Urinary bladder (tissue), 4 donors: ENCODE results near the gene SYCP2. TPM values are rescaled to one million over a fixed set of nuclear protein-coding genes. Genes with fewer than 3 reads are reported as not detected.
"Not testable (repeated sequence)": the region's sequence is repeated elsewhere in the genome, so short reads cannot be mapped to it uniquely, and the experiment has no call there.

Source experiments
- DNase-seq: peaks from one replicate; pipeline ENCODE4 v3.0.0-alpha.2; 2015; ENCODE audit errors: extremely low spot score
- H3K27ac ChIP-seq: one replicate; pipeline ENCODE4 v1.5.1; 2013; ENCODE audit warnings: low read depth, mild to moderate bottlenecking, moderate library complexity
- H3K36me3 ChIP-seq: one replicate; pipeline ENCODE4 v1.6.1; 2013; ENCODE audit warnings: mild to moderate bottlenecking, moderate library complexity; ENCODE audit not compliant: insufficient read depth
- H3K4me1 ChIP-seq: one replicate; pipeline ENCODE4 v1.6.1; 2013; ENCODE audit warnings: mild to moderate bottlenecking, moderate library complexity; ENCODE audit not compliant: insufficient read depth
- H3K4me3 ChIP-seq: one replicate; pipeline ENCODE4 v1.5.1; 2013; ENCODE audit warnings: low read depth, low read length
- WGBS: extraction: QIAGEN DNeasy Blood & Tissue Kit; methylation state at CpG from one replicate; pipeline ENCODE4 v1.1.7; 2013; 5-methylcytosine and 5-hydroxymethylcytosine counted together
- polyA plus RNA-seq: library from polyadenylated mRNA; stranded (reverse); fragments of 200-250 nt; gene quantifications from one replicate; pipeline ENCODE4 v1.2.3, GENCODE V29; 2013
- total RNA-seq: library from RNA; depleted of rRNA; stranded (reverse); fragments of >200 nt; gene quantifications from one replicate; pipeline ENCODE4 v1.2.3, GENCODE V29; 2014
- donor health status: healthy with polysubstance abuse.
- donor health status: healthy.

The SYCP2 gene
- total and polyA plus RNA-seq, 2 donors, result 1.2 to 6.7 TPM

DNA sequence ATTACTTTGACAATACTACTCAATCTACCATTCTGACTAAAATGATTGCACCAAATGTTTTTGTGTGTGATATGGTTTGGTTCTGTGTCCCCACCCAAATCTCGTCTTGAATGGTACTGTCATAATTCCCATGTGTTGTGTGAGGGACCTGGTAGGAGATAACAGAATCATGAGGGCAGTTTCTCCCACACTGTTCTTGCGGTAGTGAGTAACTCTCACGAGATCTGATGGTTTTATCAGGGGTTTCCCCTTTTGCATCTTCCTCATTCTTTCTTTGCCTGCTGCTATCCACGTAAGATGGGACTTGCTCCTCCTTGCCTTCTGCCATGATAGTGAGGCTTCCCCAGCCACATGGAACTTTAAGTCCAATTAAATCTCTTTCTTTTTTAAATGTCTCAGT lies 20.8 kb downstream of the SYCP2 start:
- H3K4me1 ChIP-seq, result no peaks in the 10 kb centered on the region
- H3K4me3 ChIP-seq, result no peak overlapping the region
- no peak overlapping the region for H3K27ac ChIP-seq
- 57% methylated on average over 4 of the region's 4 CpGs for WGBS
- DNase-seq, result no peak
- no peaks in the 10 kb centered on the region for H3K36me3 ChIP-seq

DNA sequence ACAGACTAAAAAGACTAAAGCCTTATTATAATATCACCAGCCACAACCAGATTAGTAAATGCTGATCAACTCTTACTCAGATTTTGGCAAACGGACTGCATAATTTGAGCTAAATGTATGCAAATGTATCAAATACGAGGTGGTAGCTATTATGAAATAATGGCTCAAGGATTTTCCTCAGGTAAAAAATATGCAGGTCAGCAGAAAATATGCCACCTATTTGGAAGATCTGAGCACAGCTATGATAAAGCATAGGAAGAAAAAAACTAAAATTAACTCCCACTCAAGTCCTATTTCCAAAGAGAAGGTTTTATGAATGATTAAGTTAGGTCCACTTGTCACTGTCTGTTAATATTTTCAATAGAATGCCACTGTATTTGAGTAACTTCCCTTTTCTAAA lies 22.4 kb downstream of the SYCP2 start:
- no peak overlapping the region for H3K4me3 ChIP-seq
- H3K4me1 ChIP-seq, result no peaks in the 10 kb centered on the region
- 82% methylated on average over 2 of the region's 2 CpGs for WGBS
- H3K27ac ChIP-seq, result no peak overlapping the region
- no peaks in the 10 kb centered on the region for H3K36me3 ChIP-seq
- no peak for DNase-seq

DNA sequence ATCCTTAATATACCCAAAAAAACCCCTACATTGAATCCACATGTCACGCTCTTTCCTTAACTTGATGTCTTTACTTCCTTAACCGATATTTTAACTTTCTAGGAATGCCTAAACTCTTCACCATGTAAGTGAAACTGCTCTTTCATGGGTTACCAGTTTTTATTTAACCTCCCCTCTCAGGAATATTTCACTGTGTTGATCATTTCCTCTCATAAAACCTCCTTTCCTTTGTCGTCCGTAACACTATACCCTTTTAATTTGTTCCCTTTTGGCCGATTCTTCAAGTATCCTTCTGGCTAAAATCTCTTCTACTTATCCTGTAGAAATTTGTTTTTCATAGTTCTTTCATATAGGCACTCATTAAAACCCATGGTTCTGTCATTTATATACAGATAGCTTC lies 24.6 kb downstream of the SYCP2 start:
- 65% methylated on average over 5 of the region's 5 CpGs for WGBS
- Histone ChIP-seq H3K4me1 (no peaks in the 10 kb centered on the region), H3K27ac (no peak overlapping the region), H3K4me3 (no peak overlapping the region), H3K36me3 (no peaks in the 10 kb centered on the region)
- no peak for DNase-seq

DNA sequence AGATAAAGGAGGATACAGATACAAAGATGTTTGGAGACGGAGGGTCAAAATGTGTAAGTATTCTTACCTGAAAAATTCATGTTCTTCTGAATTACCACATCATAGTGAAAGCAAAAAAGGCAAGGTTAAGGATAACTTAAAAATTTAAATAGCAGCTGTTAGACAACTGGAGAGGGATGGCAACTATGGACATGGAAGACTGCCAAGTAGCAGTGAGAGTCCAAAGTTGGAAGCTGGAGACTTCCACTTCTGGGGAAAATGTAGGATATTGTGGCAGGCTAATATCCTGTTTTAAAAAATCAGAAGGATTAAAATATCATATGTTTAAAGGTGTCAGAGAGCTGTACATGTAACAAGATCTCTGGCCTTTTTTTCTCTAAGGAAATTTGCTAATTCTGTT lies 29.8 kb downstream of the SYCP2 start:
- 68% methylated on average over 1 of the region's 1 CpG for WGBS
- DNase-seq, result no peak
- no peaks in the 10 kb centered on the region for H3K4me1 ChIP-seq
- H3K36me3 ChIP-seq, result no peaks in the 10 kb centered on the region
- no peak overlapping the region for H3K27ac ChIP-seq
- no peak overlapping the region for H3K4me3 ChIP-seq

DNA sequence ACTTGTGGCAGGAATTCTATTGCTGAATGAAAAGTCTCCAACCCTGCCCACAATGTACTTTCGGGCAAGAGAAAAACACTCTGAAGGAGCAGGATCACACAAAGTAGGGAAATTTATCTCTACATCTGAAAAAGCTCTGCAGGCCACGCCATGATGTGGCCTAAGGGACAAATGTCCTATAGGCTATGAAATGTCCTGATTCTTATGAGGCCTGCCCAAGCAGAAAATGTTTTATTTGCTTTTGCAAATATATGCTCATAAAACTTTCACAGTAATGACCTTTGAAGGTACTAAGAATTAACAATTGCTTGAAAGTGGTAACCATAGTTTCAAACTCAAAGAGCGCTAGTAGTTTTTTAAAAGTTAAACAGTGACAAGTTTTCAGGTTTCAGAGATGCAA lies 31.0 kb downstream of the SYCP2 start:
- H3K27ac ChIP-seq, result no peak overlapping the region
- no peak for DNase-seq
- H3K4me1 ChIP-seq, result no peaks in the 10 kb centered on the region
- H3K4me3 ChIP-seq, result no peak overlapping the region
- no peaks in the 10 kb centered on the region for H3K36me3 ChIP-seq
- WGBS, result 79% methylated on average over 3 of the region's 3 CpGs

DNA sequence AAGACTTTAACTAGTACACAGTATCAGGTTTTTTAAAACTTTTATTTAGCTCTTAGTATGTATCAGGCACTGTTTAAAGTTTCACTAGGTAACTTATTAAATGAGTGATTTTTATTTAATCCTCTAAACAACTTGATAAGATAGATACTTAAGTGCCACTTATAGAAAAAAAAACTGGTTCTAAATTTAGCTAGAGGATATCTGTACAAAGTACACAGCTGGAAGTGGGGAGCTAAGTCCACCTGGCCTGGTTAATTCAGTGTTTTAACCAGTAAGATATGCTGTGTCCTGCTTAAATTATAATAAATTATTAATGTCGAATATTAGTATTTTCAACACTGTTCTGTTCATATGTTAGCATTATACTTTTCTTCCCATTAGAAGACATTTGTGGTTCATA lies 37.5 kb downstream of the SYCP2 start:
- Histone ChIP-seq H3K36me3 (no peaks in the 10 kb centered on the region), H3K4me3 (no peak overlapping the region), H3K4me1 (no peaks in the 10 kb centered on the region), H3K27ac (no peak overlapping the region)
- WGBS, result 91% methylated on average over 1 of the region's 1 CpG
- DNase-seq, result no peak

DNA sequence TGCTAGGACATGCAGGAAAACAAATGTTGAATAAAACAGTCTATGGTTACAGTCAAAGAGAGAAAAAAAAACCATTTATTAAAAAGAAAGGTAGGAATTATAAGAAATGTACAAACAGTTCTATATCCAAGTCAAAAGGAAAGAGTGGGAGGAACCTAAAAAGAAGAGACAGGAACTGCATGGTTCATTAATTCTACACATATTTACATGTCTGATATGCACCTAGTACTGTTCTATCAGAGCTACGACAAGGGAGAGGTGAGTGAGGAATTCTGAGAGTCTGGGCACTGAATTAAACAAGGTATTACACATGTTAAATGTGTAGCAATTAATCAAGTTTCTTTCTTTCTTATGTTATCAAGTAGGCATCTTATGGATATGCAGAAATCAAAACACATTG lies 41.9 kb downstream of the SYCP2 start:
- DNase-seq, result no peak
- no peak overlapping the region for H3K27ac ChIP-seq
- H3K4me3 ChIP-seq, result no peak overlapping the region
- no peaks in the 10 kb centered on the region for H3K36me3 ChIP-seq
- H3K4me1 ChIP-seq, result no peaks in the 10 kb centered on the region
- WGBS, result 85% methylated on average over 1 of the region's 1 CpG

DNA sequence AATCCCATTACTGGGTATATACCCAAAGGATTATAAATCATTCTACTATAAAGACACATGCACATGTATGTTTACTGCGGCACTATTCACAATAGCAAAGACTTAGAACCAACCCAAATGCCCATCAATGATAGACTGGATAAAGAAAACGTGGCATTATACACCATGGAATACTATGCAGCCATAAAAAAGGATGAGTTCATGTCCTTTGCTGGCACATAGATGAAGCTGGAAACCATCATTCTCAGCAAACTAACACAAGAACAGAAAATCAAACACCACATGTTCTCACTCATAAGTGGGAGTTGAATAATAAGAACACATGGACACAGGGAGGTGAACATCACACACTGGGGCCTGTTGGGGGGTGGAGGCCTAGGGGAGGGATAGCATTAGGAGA lies 43.4 kb downstream of the SYCP2 start:
- not testable (repeated sequence) for H3K4me1 ChIP-seq, H3K36me3 ChIP-seq, H3K27ac ChIP-seq, DNase-seq, H3K4me3 ChIP-seq
- 82% methylated on average over 2 of the region's 2 CpGs for WGBS

DNA sequence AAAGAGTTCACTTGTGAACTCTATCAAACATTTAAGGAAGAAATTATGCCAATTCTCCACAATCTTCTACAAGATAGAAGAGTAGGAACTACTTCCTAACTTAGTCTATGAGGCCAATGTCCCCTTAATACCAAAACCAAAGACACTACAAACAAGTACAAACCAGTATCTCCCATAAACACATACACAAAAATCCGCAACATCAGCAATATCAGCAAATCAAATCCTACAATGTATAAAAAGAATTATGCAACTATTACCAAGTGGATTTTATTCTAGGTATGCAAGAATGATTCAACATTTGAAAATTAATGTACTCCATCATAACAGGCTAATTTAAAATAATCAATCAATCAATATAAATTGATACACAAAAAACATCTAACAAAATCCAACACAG lies 45.4 kb downstream of the SYCP2 start:
- no peaks in the 10 kb centered on the region for H3K4me1 ChIP-seq
- H3K27ac ChIP-seq, result no peak overlapping the region
- WGBS, result 95% methylated on average over 1 of the region's 1 CpG
- no peak for DNase-seq
- H3K36me3 ChIP-seq, result no peaks in the 10 kb centered on the region
- no peak overlapping the region for H3K4me3 ChIP-seq

DNA sequence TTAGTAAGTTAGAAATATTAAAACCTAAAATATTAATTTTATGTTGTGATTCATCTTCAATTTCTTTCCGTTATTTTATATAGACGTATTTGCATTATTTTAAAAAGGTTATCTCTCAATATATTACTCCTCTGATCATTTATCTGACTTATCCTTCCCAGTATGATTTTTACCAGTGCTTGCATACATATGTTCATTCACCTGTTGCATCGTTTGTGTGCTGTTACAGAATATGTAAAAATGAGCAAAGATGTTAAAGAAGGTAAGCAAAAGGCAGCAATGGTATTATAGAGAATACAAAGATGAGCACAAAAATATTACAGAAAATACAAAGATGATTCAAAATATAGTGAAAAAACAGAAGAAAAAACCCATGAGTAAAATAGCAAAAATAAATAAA lies 48.9 kb downstream of the SYCP2 start:
- H3K4me1 ChIP-seq, result no peaks in the 10 kb centered on the region
- no peak for DNase-seq
- H3K4me3 ChIP-seq, result no peak overlapping the region
- no peak overlapping the region for H3K27ac ChIP-seq
- WGBS, result 85% methylated on average over 3 of the region's 3 CpGs
- no peaks in the 10 kb centered on the region for H3K36me3 ChIP-seq

DNA sequence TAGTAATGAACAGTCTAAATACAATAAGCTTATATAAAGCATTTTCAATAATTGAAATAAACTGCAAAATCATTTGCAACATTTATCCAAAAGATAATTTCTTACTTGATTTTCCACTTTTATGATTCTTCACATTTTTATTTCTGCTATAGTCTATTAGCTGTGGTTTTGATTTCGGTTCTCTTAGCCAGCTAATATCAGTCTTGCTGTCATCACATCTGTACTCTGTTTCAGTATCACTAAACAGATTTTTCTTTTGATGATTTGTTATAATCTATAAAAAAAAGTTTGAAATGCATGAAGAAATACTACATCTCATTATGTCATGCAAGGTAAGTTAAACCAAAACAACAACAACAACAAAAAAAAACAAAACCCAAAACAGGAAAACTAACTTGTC lies 53.2 kb downstream of the SYCP2 start:
- no peak for DNase-seq
- H3K36me3 ChIP-seq, result no peaks in the 10 kb centered on the region
- H3K4me1 ChIP-seq, result no peaks in the 10 kb centered on the region
- no peak overlapping the region for H3K4me3 ChIP-seq
- H3K27ac ChIP-seq, result no peak overlapping the region
- WGBS, result 80% methylated on average over 1 of the region's 1 CpG

DNA sequence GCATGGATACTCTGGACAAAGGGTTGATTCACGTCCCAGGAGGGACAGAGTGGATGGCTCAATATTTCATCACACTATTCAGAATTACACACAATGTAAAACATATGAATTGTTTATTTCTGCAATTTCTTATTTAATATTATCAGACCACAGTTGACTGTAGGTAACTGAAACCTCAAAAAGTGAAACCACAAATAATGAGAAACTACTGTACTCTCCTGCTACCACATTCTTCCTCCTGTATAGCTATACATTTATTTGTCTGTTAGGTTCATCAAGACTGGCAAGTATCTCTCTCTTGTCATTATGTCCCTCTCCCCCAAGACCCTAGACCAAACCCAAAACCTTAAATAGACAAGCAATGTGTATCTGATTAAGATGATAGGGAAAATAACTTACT lies 60.0 kb downstream of the SYCP2 start:
- 88% methylated on average over 1 of the region's 1 CpG for WGBS
- H3K4me1 ChIP-seq, result no peaks in the 10 kb centered on the region
- DNase-seq, result no peak
- H3K27ac ChIP-seq, result no peak overlapping the region
- no peaks in the 10 kb centered on the region for H3K36me3 ChIP-seq
- H3K4me3 ChIP-seq, result no peak overlapping the region

DNA sequence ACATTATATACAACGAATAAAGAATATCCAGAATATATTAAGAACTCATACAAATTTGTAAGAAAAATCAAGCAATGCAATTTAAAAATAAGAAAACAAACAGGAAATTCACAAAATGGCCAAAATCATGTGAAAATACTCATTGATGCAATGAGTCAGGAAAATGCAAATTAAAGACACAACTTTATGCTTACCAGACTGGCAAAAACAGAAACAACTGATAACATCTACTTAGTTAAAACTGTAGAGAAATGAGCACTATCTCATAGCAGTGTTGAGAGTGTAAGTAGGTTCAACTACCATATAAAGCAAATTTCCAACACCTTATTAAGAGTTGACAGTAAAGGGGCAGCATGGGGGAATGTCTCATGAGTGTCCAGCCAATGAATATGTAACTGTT lies 62.3 kb downstream of the SYCP2 start:
- 63% methylated on average over 1 of the region's 1 CpG for WGBS

DNA sequence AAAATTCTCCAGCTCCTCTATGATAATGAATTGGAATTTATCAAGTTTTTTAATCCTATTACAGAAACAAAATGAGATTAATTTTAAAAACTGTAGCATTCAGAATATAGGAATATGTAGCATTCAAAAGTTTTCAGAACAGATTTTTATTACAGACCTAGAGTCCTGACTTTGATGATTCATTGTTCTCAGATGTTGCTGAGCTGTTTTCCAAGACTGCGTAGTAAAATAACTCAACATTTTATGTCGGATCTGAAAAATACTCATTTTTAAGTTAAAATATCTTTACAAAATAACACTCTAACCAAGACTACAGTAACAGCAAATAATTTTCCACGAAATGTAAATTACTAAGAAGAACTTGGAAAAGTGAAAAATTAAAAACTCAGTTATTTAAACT lies 67.1 kb downstream of the SYCP2 start:
- Histone ChIP-seq H3K27ac (no peak overlapping the region), H3K36me3 (no peaks in the 10 kb centered on the region), H3K4me1 (no peaks in the 10 kb centered on the region), H3K4me3 (no peak overlapping the region)
- DNase-seq, result no peak
- WGBS, result 70% methylated on average over 3 of the region's 3 CpGs

More for the DNA sequence above, 62.3 kb downstream of the SYCP2 start:
- no peak overlapping the region for H3K27ac ChIP-seq
- H3K36me3 ChIP-seq, result no peaks in the 10 kb centered on the region
- no peak for DNase-seq
- H3K4me1 ChIP-seq, result no peaks in the 10 kb centered on the region
- no peak overlapping the region for H3K4me3 ChIP-seq

DNA sequence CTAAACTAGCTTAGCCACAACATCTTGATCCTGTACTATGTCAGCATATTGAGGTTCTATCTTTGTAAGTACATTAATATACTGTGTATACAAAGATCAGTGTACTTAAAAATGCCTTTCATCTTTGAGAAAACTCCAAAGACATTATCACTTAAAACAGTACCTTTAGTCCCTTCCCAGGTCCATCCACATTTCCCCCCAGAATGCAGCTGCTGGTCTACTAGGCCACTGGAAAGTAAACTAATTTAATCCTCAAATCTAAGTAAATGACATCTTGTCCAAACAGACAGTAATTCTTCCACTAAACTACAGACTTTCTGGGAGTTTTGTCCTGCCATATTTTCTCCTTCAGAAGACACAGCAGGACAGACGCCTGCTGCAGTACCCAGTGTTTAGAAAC lies 68.7 kb downstream of the SYCP2 start:
- Histone ChIP-seq H3K4me1 (no peaks in the 10 kb centered on the region), H3K36me3 (no peaks in the 10 kb centered on the region), H3K27ac (no peak overlapping the region), H3K4me3 (no peak overlapping the region)
- WGBS, result 68% methylated on average over 1 of the region's 1 CpG
- no peak for DNase-seq
